Suppressor macrophage treated with lipopolysaccharide for 1 hour (primary cell): ENCODE results near the gene CCDC167.
"Not testable (repeated sequence)": the region's sequence is repeated elsewhere in the genome, so short reads cannot be mapped to it uniquely, and the experiment has no call there.

Source experiments
- DNase-seq, 3 donors: peaks; one replicate each; pipeline ENCODE4 v3.0.0-alpha.2; 2020 to 2022

Gene CCDC167

GRCh38 chr6:37507690-37508421 is 8.2 kb upstream of the CCDC167 start:
- no peak for DNase-seq

GRCh38 chr6:37507077-37507476 is 7.4 kb upstream of the CCDC167 start:
- DNase-seq, result no peak

GRCh38 chr6:37506479-37506878 is 6.8 kb upstream of the CCDC167 start:
- DNase-seq, result no peak

- no peak for DNase-seq
Observed at GRCh38 chr6:37504024-37504423, 4.3 kb upstream of the CCDC167 start.

GRCh38 chr6:37503309-37503965 is 3.7 kb upstream of the CCDC167 start:
- DNase-seq, result peak; percentile 17 to 36 (median 28)

- DNase-seq, result no peak
Observed at GRCh38 chr6:37502703-37503291, 3.1 kb upstream of the CCDC167 start.

GRCh38 chr6:37501632-37502491 is 2.2 kb upstream of the CCDC167 start:
- no peak for DNase-seq

- not testable (repeated sequence) for DNase-seq
Observed at GRCh38 chr6:37500904-37501303, 1.2 kb upstream of the CCDC167 start.

GRCh38 chr6:37500294-37500608 is 558 bp upstream of the CCDC167 start:
- DNase-seq, result no peak

GRCh38 chr6:37496951-37497885 is 2.5 kb downstream of the CCDC167 start:
- no peak for DNase-seq

- DNase-seq, result no peak
Observed at GRCh38 chr6:37495244-37495934, 4.3 kb downstream of the CCDC167 start.

- DNase-seq, result no peak
Observed at GRCh38 chr6:37493661-37493995, 6.1 kb downstream of the CCDC167 start.

GRCh38 chr6:37492991-37493660 is 6.6 kb downstream of the CCDC167 start:
- no peak for DNase-seq

GRCh38 chr6:37492236-37492972 is 7.3 kb downstream of the CCDC167 start:
- no peak for DNase-seq

- no peak for DNase-seq
Observed at GRCh38 chr6:37491830-37492208, 7.9 kb downstream of the CCDC167 start.

GRCh38 chr6:37491171-37491829 is 8.4 kb downstream of the CCDC167 start:
- DNase-seq, result no peak

- no peak for DNase-seq
Observed at GRCh38 chr6:37490536-37491170, 9.0 kb downstream of the CCDC167 start.

- DNase-seq, result no peak
Observed at GRCh38 chr6:37489697-37490336, 9.9 kb downstream of the CCDC167 start.

GRCh38 chr6:37488476-37488875 is 11.2 kb downstream of the CCDC167 start:
- DNase-seq, result no peak
